GM12878 (cell line): ENCODE data around the gene UBE2J2. TPM values are rescaled to one million over a fixed set of nuclear protein-coding genes. Genes with fewer than 3 reads are reported as not detected.
A peak's percentile ranks its signal among the peaks of the same experiment; 100 is the strongest.

Experiments used
- ATAC-seq: fragments of 200-7000 bp; cut with Tn5 transposase; 3 replicates; pipeline ENCODE4 v1.9.1; 2020; ENCODE audit warnings: mild to moderate bottlenecking, moderate library complexity
- BruUV-seq: library from RNA; stranded (reverse); fragments of 400-500 nt; replicated peaks from 2 replicates; lab custom pipeline; 2021; lab: Mats Ljungman, UMichigan
- CTCF ChIA-PET: fragments of 300-600 bp; sonication (Branson Sonifier 250); formaldehyde crosslinking; extraction: SDS; loops from one replicate; lab custom pipeline; 2021; ENCODE audit warnings: inconsistent platforms; lab: Yijun Ruan, JAX
- POLR2A ChIA-PET: fragments of 350-600 bp; formaldehyde crosslinking; extraction: SDS; loops from one replicate; lab custom pipeline; 2021; ENCODE audit warnings: inconsistent platforms; lab: Charles Lee
- RAD21 ChIA-PET: fragments of 300-600 bp; sonication (Branson Sonifier 250); formaldehyde crosslinking; loops from one replicate; lab custom pipeline; 2023; ENCODE audit warnings: antibody characterized with exemption; ENCODE audit not compliant: unreplicated experiment; lab: Charles Lee
- SMC1A ChIA-PET: fragments of 300-600 bp; sonication (Branson Sonifier 250); formaldehyde crosslinking; loops from one replicate; lab custom pipeline; 2023; ENCODE audit not compliant: unreplicated experiment, uncharacterized antibody; lab: Charles Lee
- DNase-seq: peaks from one replicate; pipeline ENCODE4 v3.0.0-alpha.2; 2011; ENCODE audit warnings: low read depth, low spot score
- FAIRE-seq: peaks from 3 replicates; lab custom pipeline; 2011; peaks lifted over from hg19 to GRCh38; lab: Jason Lieb, UNC
- H2AFZ ChIP-seq: 2 replicates; pipeline ENCODE4 v1.6.0; 2011; ENCODE audit warnings: low read depth, low read length, control low read depth; ENCODE audit not compliant: control insufficient read depth
- H3K27ac ChIP-seq: 2 replicates; pipeline ENCODE4 v1.5.1; 2011; ENCODE audit warnings: control low read depth; ENCODE audit not compliant: control insufficient read depth, insufficient read depth
- H3K27me3 ChIP-seq, 2 experiments: replicated peaks in 1 of 2; 2 replicates each; pipeline versions ENCODE4 v1.6.0 to v1.6.1; 2011; ENCODE audit warnings: low read length in 1 of 2; ENCODE audit not compliant: control insufficient read depth in 2 of 2, insufficient read depth in 2 of 2
- H3K36me3 ChIP-seq, 2 experiments: 2 replicates each; pipeline ENCODE4 v1.5.1; 2011; ENCODE audit warnings: low read length in 1 of 2; ENCODE audit not compliant: control insufficient read depth in 2 of 2, insufficient read depth in 2 of 2
- H3K4me1 ChIP-seq: 2 replicates; pipeline ENCODE4 v1.6.1; 2011; ENCODE audit warnings: mild to moderate bottlenecking, low read length, moderate library complexity, mixed read lengths; ENCODE audit not compliant: control insufficient read depth, insufficient read depth
- H3K4me2 ChIP-seq: 2 replicates; pipeline ENCODE4 v1.6.0; 2011; ENCODE audit warnings: control low read depth; ENCODE audit not compliant: control insufficient read depth, insufficient read depth
- H3K4me3 ChIP-seq: fragments of 200-600 bp; sonication (generic); 2 replicates; pipeline ENCODE4 v1.5.1; 2016
- H3K79me2 ChIP-seq: 2 replicates; pipeline ENCODE4 v1.6.0; 2011; ENCODE audit warnings: low read length; ENCODE audit not compliant: control insufficient read depth, insufficient read depth
- H3K9ac ChIP-seq: 2 replicates; pipeline ENCODE4 v1.8.0; 2011; ENCODE audit warnings: low read length, control low read depth, mixed read lengths; ENCODE audit not compliant: control insufficient read depth, insufficient read depth
- H3K9me3 ChIP-seq: replicated peaks from 3 replicates; pipeline ENCODE4 v1.5.1; 2011; ENCODE audit warnings: mild to moderate bottlenecking, low read length; ENCODE audit not compliant: control insufficient read depth, insufficient read depth
- H4K20me1 ChIP-seq: 2 replicates; pipeline ENCODE4 v1.6.0; 2011; ENCODE audit not compliant: control insufficient read depth, insufficient read depth
- E2F4 ChIP-seq: IDR thresholded peaks from 2 replicates; pipeline ENCODE4 v1.6.1; 2012; ENCODE audit warnings: low read depth, low read length, improper control_type of control experiment
- EED ChIP-seq: sonication (generic); IDR thresholded peaks from 2 replicates; pipeline ENCODE4 v1.6.1; 2016; ENCODE audit warnings: antibody characterized with exemption, low read depth
- PAX5 ChIP-seq: IDR thresholded peaks from 2 replicates; pipeline ENCODE4 v1.6.1; 2011; ENCODE audit warnings: low read depth, low read length, borderline replicate concordance
- POLR2A ChIP-seq: IDR thresholded peaks from 2 replicates; pipeline ENCODE4 v1.6.1; 2011; ENCODE audit warnings: low read depth, mild to moderate bottlenecking, low read length
- SPI1 ChIP-seq: IDR thresholded peaks from 2 replicates; pipeline ENCODE4 v1.6.1; 2011; ENCODE audit warnings: low read depth, mild to moderate bottlenecking, low read length, moderate library complexity, borderline replicate concordance; ENCODE audit not compliant: insufficient read depth
- SRF ChIP-seq, 2 experiments: IDR thresholded peaks; 2 replicates each; pipeline ENCODE4 v1.6.1; 2011; ENCODE audit warnings: low read depth in 2 of 2, low read length in 2 of 2, mild to moderate bottlenecking in 1 of 2, moderate library complexity in 1 of 2
- ZNF622 ChIP-seq: fragments of 450-650 bp; IDR thresholded peaks from 2 replicates; pipeline ENCODE4 v1.6.1; 2017; ENCODE audit warnings: mild to moderate bottlenecking, inconsistent platforms
- WGBS: methylation state at CpG from one replicate; pipeline ENCODE4 v1.1.6; 2016; ENCODE audit warnings: low lambda C conversion rate; ENCODE audit not compliant: insufficient replicate concordance, insufficient coverage; ENCODE audit errors: missing lambda C conversion rate; 5-methylcytosine and 5-hydroxymethylcytosine counted together
- in situ Hi-C: fragments of 300-500 bp; cut with MboI; formaldehyde crosslinking; loops from 9 replicates; pipeline ENCODE4 v1.14.3; 2018; ENCODE audit warnings: mixed read lengths
- intact Hi-C: fragments of 100-400 bp; cut with micrococcal nuclease; formaldehyde crosslinking; loops from one replicate; pipeline ENCODE4 v1.14.2; 2022; ENCODE audit not compliant: unreplicated experiment
- polyA plus RNA-seq, 11 experiments: library from polyadenylated mRNA; depleted of rRNA in 4 of 11; unstranded in 6 of 11; stranded (reverse) in 5 of 11; fragments of >200 nt; fragmentation: Nextera tagmentation in 4 of 11; fragmentation: Illumina TruSeq in 1 of 11; extraction: Ambion mirVana in 4 of 11; extraction: Trizol in 1 of 11; gene quantifications; 1 replicate in 1 of 11; 2 replicates in 10 of 11; pipeline versions ENCODE4 v1.2.1 to v1.2.3, GENCODE V29; 2011 to 2016; ENCODE audit warnings: inconsistent platforms in 2 of 11, missing spikeins in 2 of 11, low read depth in 1 of 11
- total RNA-seq, 4 experiments: library from RNA; depleted of rRNA in 3 of 4; stranded (reverse); fragments of >200 nt in 3 of 4; fragmentation: Illumina TruSeq in 1 of 4; extraction: Trizol in 1 of 4; gene quantifications; 2 replicates each; pipeline versions ENCODE4 v1.2.1 to v1.2.3, GENCODE V29; 2013 to 2021

The UBE2J2 gene
- total and polyA plus RNA-seq, 10 of the 15 experiments (the other 5 are each of a cell fraction or from before 2014, with no cell fraction given): 0.72 to 70.5 (median 49.2) TPM

- 73% methylated on average over 22 of the region's 22 CpGs for WGBS
Measured at GRCh38 chr1:1236176-1236763, 37.4 kb downstream of the UBE2J2 start.

GRCh38 chr1:1235016-1235744 is 38.5 kb downstream of the UBE2J2 start:
- no peak overlapping the region for H3K9ac ChIP-seq
- ChIA-PET POLR2A (no interaction called here), SMC1A (no interaction called here), RAD21 (no interaction called here), CTCF (no interaction called here)
- peaks cover under 1% of the 10 kb centered on the region; the same call in 1 of the 2 replicates for H3K4me1 ChIP-seq
- DNase-seq (no peak), ATAC-seq (no peak), FAIRE-seq (no peak)
- H3K79me2 ChIP-seq: peaks cover 24% of the 10 kb centered on the region
- H4K20me1 ChIP-seq: no peaks in the 10 kb centered on the region
- TF ChIP-seq ZNF622 (no peak), SPI1 (no peak), EED (no peak), POLR2A (peak; percentile 18; the same call in 1 of the 2 replicates)
- in situ Hi-C loops (no loop called here), intact Hi-C loops (no loop called here)
- no peak overlapping the region for H3K27ac ChIP-seq
- H2AFZ ChIP-seq: no peak overlapping the region
- H3K27me3 ChIP-seq: no peaks in the 10 kb centered on the region
- H3K9me3 ChIP-seq: no peaks in the 10 kb centered on the region; the same call in 2 of the 3 replicates
- 69% methylated on average over 27 of the region's 27 CpGs for WGBS
- H3K4me3 ChIP-seq: no peak overlapping the region
- no peak overlapping the region for H3K4me2 ChIP-seq
- H3K36me3 ChIP-seq: no peaks in the 10 kb centered on the region
- no TSS peak for BruUV-seq

More at GRCh38 chr1:1236176-1236763, 37.4 kb downstream of the UBE2J2 start:
- no TSS peak for BruUV-seq
- Histone ChIP-seq H3K36me3 (no peaks in the 10 kb centered on the region), H3K9me3 (no peaks in the 10 kb centered on the region; the same call in 2 of the 3 replicates), H2AFZ (no peak overlapping the region), H3K79me2 (peaks cover 13% of the 10 kb centered on the region), H3K4me3 (no peak overlapping the region), H3K4me1 (no peaks in the 10 kb centered on the region), H3K27me3 (no peaks in the 10 kb centered on the region), H3K9ac (no peak overlapping the region), H3K27ac (no peak overlapping the region), H3K4me2 (no peak overlapping the region), H4K20me1 (no peaks in the 10 kb centered on the region)
- intact Hi-C loops: no loop called here
- FAIRE-seq (no peak), ATAC-seq (no peak), DNase-seq (no peak)
- TF ChIP-seq PAX5 (no peak), SRF (IDR thresholded peaks at IDR 0.05; ENCODE audit: low read depth in 2 of 2, low read length in 2 of 2) (no peak), E2F4 (no peak)
- POLR2A ChIA-PET: no interaction called here
- CTCF ChIA-PET: no interaction called here
- RAD21 ChIA-PET: no interaction called here
- in situ Hi-C loops: no loop called here
- SMC1A ChIA-PET: no interaction called here
